Dermis blood vessel endothelial cell (primary cell): ENCODE data around the gene AMT. TPM values are rescaled to one million over a fixed set of nuclear protein-coding genes. Genes with fewer than 3 reads are reported as not detected.

Experiments used
- DNase-seq: peaks from one replicate; pipeline ENCODE4 v3.0.0; 2010
- total RNA-seq: library from RNA; depleted of rRNA; stranded (reverse); fragments of >200 nt; gene quantifications from 2 replicates; pipeline ENCODE4 v1.2.3, GENCODE V29; 2014

Gene AMT
- total RNA-seq: 0.28 and 0.68 TPM in 2 replicates

GRCh38 chr3:49422379-49423248 is at the start of gene AMT:
Gene AMT (minus strand): TSS chr3:49422473. CDS start chr3:49422450, 23 bp downstream.
- DNase-seq: no peak

GRCh38 chr3:49470714-49471420 is 48.6 kb upstream of the AMT start:
- peak; percentile 19 for DNase-seq

- DNase-seq: peak; percentile 98
These were observed 47.9 kb upstream of the AMT start, which contains the start of gene DAG1 for GRCh38 chr3:49469936-49470713. Gene DAG1 (plus strand): TSS chr3:49470267. CDS start chr3:49510535, 40,268 bp downstream.

GRCh38 chr3:49469037-49469935 is 47.0 kb upstream of the AMT start:
- DNase-seq: peak; percentile 60

GRCh38 chr3:49466085-49466484 is 43.8 kb upstream of the AMT start:
- DNase-seq: no peak

- no peak for DNase-seq
These were observed 43.2 kb upstream of the AMT start for GRCh38 chr3:49465270-49466034.

GRCh38 chr3:49462222-49462621 is 39.9 kb upstream of the AMT start:
- peak; percentile 24 for DNase-seq

GRCh38 chr3:49461443-49462171 is 39.3 kb upstream of the AMT start:
- peak; percentile 31 for DNase-seq

GRCh38 chr3:49460956-49461355 is 38.7 kb upstream of the AMT start:
- DNase-seq: no peak

GRCh38 chr3:49460188-49460890 is 38.1 kb upstream of the AMT start:
- no peak for DNase-seq

GRCh38 chr3:49456466-49456865 is 34.2 kb upstream of the AMT start:
- DNase-seq: no peak

GRCh38 chr3:49454898-49455681 is 32.8 kb upstream of the AMT start:
- DNase-seq: no peak

- peak; percentile 17 for DNase-seq
These were observed 32.2 kb upstream of the AMT start for GRCh38 chr3:49454458-49454857.

GRCh38 chr3:49453621-49454020 is 31.3 kb upstream of the AMT start:
- no peak for DNase-seq

GRCh38 chr3:49445391-49445790 is 23.1 kb upstream of the AMT start:
- no peak for DNase-seq

- DNase-seq: no peak
These were observed 12.5 kb upstream of the AMT start for GRCh38 chr3:49434731-49435130.

- DNase-seq: no peak
These were observed 6.4 kb upstream of the AMT start for GRCh38 chr3:49428752-49429080.

GRCh38 chr3:49427586-49427985 is 5.3 kb upstream of the AMT start:
- no peak for DNase-seq

- no peak for DNase-seq
These were observed 2.5 kb upstream of the AMT start for GRCh38 chr3:49424816-49425215.
